Sigmoid colon (tissue), 4 donors: ENCODE measurements around the gene SETBP1.

Experiments
- CTCF ChIP-seq, 4 experiments: fragments of 450-650 bp in 3 of 4; fragments of 200-600 bp in 1 of 4; IDR thresholded peaks; one replicate each; pipeline ENCODE4 v1.5.1; 2016 to 2019; ENCODE audit warnings: antibody characterized with exemption in 4 of 4, mild to moderate bottlenecking in 3 of 4, moderate library complexity in 2 of 4
- EP300 ChIP-seq, 4 donors: sonication (generic); formaldehyde crosslinking; IDR thresholded peaks; one replicate each; pipeline ENCODE4 v1.6.1; 2017; ENCODE audit warnings: antibody characterized with exemption in 4 of 4
- POLR2A ChIP-seq, 2 donors: fragments of 450-650 bp; IDR thresholded peaks; one replicate each; pipeline ENCODE4 v1.6.1; 2016; ENCODE audit warnings: antibody characterized with exemption in 2 of 2, mild to moderate bottlenecking in 2 of 2, moderate library complexity in 2 of 2
- POLR2AphosphoS5 ChIP-seq, 4 donors: sonication (generic); formaldehyde crosslinking; IDR thresholded peaks; one replicate each; pipeline ENCODE4 v1.6.1; 2017; ENCODE audit warnings: antibody characterized with exemption in 4 of 4

- TF ChIP-seq CTCF (IDR thresholded peaks at IDR 0.05) (no peak), POLR2A (IDR thresholded peaks at IDR 0.05) (no peak), POLR2AphosphoS5 (IDR thresholded peaks at IDR 0.05) (no peak), EP300 (IDR thresholded peaks at IDR 0.05) (no peak)
These were observed 52.5 kb downstream of the SETBP1 start for GRCh38 chr18:44733069-44733753.
